ENCODE results near the gene PSMD12.

Gene PSMD12

GRCh38 chr17:67386965-67387551 lies 20.7 kb upstream of the PSMD12 start:
- peak; percentile 70 for DNase-seq (ENCODE audit: low spot score)

GRCh38 chr17:67385122-67385988 lies 19.0 kb upstream of the PSMD12 start:
- DNase-seq (ENCODE audit: low spot score): no peak

- no peak for DNase-seq (ENCODE audit: low spot score)
Observed at GRCh38 chr17:67381929-67382257, 15.5 kb upstream of the PSMD12 start.

- DNase-seq (ENCODE audit: low spot score): no peak
Observed at GRCh38 chr17:67379251-67379630, 12.9 kb upstream of the PSMD12 start.

GRCh38 chr17:67378454-67379250 lies 12.3 kb upstream of the PSMD12 start:
- DNase-seq (ENCODE audit: low spot score): peak; percentile 95

- DNase-seq (ENCODE audit: low spot score): no peak
Observed at GRCh38 chr17:67377488-67378453, 11.4 kb upstream of the PSMD12 start.

- peak; percentile 85 for DNase-seq (ENCODE audit: low spot score)
Observed at GRCh38 chr17:67376737-67377487, 10.5 kb upstream of the PSMD12 start, which contains the start of gene PITPNC1. TSS of gene PITPNC1 (plus strand) at chr17:67377281.

GRCh38 chr17:67376415-67376736 lies 10.0 kb upstream of the PSMD12 start:
- no peak for DNase-seq (ENCODE audit: low spot score)

GRCh38 chr17:67375716-67376115 lies 9.3 kb upstream of the PSMD12 start:
- DNase-seq (ENCODE audit: low spot score): no peak

GRCh38 chr17:67375054-67375427 lies 8.7 kb upstream of the PSMD12 start:
- no peak for DNase-seq (ENCODE audit: low spot score)

GRCh38 chr17:67374329-67375053 lies 8.1 kb upstream of the PSMD12 start:
- peak; percentile 93 for DNase-seq (ENCODE audit: low spot score)

GRCh38 chr17:67372751-67373150 lies 6.4 kb upstream of the PSMD12 start:
- no peak for DNase-seq (ENCODE audit: low spot score)

GRCh38 chr17:67369676-67370075 lies 3.3 kb upstream of the PSMD12 start:
- DNase-seq (ENCODE audit: low spot score): no peak

- peak; percentile 89 for DNase-seq (ENCODE audit: low spot score)
Observed at GRCh38 chr17:67365738-67366192, 612 bp downstream of the PSMD12 start.

GRCh38 chr17:67364847-67365737 lies 1.3 kb downstream of the PSMD12 start:
- DNase-seq (ENCODE audit: low spot score): no peak

GRCh38 chr17:67362173-67362572 lies 4.2 kb downstream of the PSMD12 start:
- no peak for DNase-seq (ENCODE audit: low spot score)

GRCh38 chr17:67360880-67361279 lies 5.5 kb downstream of the PSMD12 start:
- no peak for DNase-seq (ENCODE audit: low spot score)

- peak; percentile 66 for DNase-seq (ENCODE audit: low spot score)
Observed at GRCh38 chr17:67359960-67360791, 6.2 kb downstream of the PSMD12 start.
